ENCODE results near the gene MAP1S.

DNA sequence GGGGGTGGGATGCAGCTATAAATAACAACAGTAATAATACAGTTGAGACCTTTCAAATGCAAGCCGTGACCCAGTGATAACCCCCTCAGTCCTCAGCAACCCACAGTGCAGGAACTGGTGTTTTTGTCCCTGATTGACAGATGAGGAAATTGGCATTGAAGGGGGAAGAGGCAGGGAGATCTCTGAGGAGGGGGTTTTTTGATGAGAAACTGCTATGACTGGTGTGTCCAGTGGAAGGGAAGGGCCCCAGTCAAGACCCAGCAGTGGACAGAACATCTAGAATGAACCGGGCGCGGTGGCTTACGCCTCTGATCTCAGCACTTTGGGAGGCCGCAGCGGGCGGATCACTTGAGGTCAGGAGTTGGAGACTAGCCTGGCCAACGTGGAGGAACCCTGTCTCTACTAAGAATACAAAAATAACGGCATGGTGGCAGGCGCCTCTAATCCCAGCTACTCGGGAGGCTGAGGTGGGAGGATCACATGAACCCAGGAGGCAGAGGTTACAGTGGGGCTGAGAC is 1.9 kb downstream of the MAP1S start:
- TF ChIP-seq CTCF (IDR thresholded peaks at IDR 0.05) = no peak
- TF ChIP-seq POLR2A (IDR thresholded peaks at IDR 0.05) = no peak
- TF ChIP-seq POLR2AphosphoS5 (IDR thresholded peaks at IDR 0.05) = no peak

Measured in transverse colon (tissue), 4 donors.